Thoracic aorta (tissue), 2 donors: ENCODE measurements around the gene CYP26C1. TPM values are rescaled to one million over a fixed set of nuclear protein-coding genes. Genes with fewer than 3 reads are reported as not detected.
A peak's percentile ranks its signal among the peaks of the same experiment; 100 is the strongest.

Experiments
- ATAC-seq: fragments of 150-250 bp; one replicate; pipeline ENCODE4 v1.8.0; 2017; ENCODE audit warnings: low read depth; ENCODE audit not compliant: insufficient number of reproducible peaks, low FRiP score
- DNase-seq: peaks from one replicate; pipeline ENCODE4 v3.0.0-alpha.2; 2020; ENCODE audit warnings: low spot score
- H3K27ac ChIP-seq, 2 donors: fragments of 200-600 bp; sonication (generic); 1 replicate in 1 of 2; 2 replicates in 1 of 2; pipeline ENCODE4 v1.5.1; 2016; ENCODE audit warnings: mild to moderate bottlenecking in 2 of 2, moderate library complexity in 2 of 2
- H3K27me3 ChIP-seq: fragments of 200-600 bp; sonication (generic); replicated peaks from 2 replicates; pipeline ENCODE4 v1.6.0; 2016; ENCODE audit warnings: mild to moderate bottlenecking; ENCODE audit not compliant: insufficient read depth
- H3K36me3 ChIP-seq: fragments of 200-600 bp; sonication (generic); one replicate; pipeline ENCODE4 v1.5.1; 2016
- H3K4me1 ChIP-seq, 2 donors: fragments of 200-600 bp; sonication (generic); 1 replicate in 1 of 2; 2 replicates in 1 of 2; pipeline versions ENCODE4 v1.5.1 to v1.6.0; 2016; ENCODE audit warnings: low read depth in 2 of 2, mild to moderate bottlenecking in 1 of 2; ENCODE audit not compliant: control insufficient read depth in 1 of 2
- H3K4me3 ChIP-seq: fragments of 200-600 bp; sonication (generic); 2 replicates; pipeline ENCODE4 v1.5.1; 2016; ENCODE audit warnings: mild to moderate bottlenecking
- H3K9me3 ChIP-seq: fragments of 200-600 bp; sonication (generic); 2 replicates; pipeline ENCODE4 v1.5.1; 2016
- total RNA-seq, 2 donors: library from RNA; depleted of rRNA; stranded (reverse); fragments of >200 nt; gene quantifications; one replicate each; pipeline versions ENCODE4 v1.1.0 to v1.2.3, GENCODE V29; 2016
- TF ChIP-seq, protein P1 (sequence below): fragments of 200-600 bp; sonication (generic); IDR thresholded peaks from one replicate; pipeline ENCODE4 v1.5.1; 2019; ENCODE audit warnings: antibody characterized with exemption

The CYP26C1 gene
- total RNA-seq, 2 donors from 2014 or later, result 0.35 TPM; not detected in 1

DNA sequence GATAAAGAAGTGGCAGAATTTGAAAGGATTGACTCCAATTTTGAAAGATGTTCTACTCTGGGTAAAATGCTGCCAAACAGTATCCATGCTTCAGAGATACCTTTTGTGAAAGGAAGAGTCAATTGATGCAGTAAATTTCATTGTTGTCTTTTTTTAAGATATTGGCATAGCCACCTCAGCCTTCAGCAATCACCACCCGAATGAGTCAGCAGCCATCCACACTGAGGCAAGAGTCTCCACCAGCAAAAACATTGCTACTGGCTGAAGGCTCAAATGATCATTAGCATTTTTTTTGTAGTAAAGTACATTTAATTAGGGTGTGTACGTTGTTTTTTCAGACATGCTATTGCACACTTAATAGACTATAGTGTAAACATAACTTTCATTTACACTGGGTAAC is 31.7 kb upstream of the CYP26C1 start:
- DNase-seq (no peak), ATAC-seq (no peak)
- TF ChIP-seq, protein P1, sequence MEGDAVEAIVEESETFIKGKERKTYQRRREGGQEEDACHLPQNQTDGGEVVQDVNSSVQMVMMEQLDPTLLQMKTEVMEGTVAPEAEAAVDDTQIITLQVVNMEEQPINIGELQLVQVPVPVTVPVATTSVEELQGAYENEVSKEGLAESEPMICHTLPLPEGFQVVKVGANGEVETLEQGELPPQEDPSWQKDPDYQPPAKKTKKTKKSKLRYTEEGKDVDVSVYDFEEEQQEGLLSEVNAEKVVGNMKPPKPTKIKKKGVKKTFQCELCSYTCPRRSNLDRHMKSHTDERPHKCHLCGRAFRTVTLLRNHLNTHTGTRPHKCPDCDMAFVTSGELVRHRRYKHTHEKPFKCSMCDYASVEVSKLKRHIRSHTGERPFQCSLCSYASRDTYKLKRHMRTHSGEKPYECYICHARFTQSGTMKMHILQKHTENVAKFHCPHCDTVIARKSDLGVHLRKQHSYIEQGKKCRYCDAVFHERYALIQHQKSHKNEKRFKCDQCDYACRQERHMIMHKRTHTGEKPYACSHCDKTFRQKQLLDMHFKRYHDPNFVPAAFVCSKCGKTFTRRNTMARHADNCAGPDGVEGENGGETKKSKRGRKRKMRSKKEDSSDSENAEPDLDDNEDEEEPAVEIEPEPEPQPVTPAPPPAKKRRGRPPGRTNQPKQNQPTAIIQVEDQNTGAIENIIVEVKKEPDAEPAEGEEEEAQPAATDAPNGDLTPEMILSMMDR, result no peak
- H3K36me3 ChIP-seq, result no peaks in the 10 kb centered on the region
- peaks cover 24 to 45% of the 10 kb centered on the region in 2 donors for H3K4me1 ChIP-seq
- no peak overlapping the region for H3K4me3 ChIP-seq
- no peaks in the 10 kb centered on the region for H3K27me3 ChIP-seq
- H3K27ac ChIP-seq, result no peak overlapping the region
- no peaks in the 10 kb centered on the region for H3K9me3 ChIP-seq

DNA sequence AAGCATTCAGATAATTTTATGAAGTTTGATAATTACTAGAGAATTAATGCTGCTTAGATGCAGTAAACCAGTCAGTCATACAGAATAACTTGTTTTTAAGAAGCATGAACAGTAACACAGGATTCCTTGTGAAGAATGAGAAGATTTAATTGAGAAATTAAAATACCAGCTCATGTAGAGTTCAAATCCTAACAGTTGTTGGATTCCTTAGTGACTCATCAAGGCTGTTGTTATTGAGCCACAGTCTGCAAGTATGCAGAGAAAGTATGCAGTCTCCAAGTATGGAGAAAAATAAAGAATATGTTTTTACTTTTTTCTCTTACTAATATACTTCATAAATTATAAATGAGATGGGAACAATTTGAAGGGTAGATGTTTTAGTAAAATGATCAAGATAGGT is 30.2 kb upstream of the CYP26C1 start:
- H3K4me1 ChIP-seq, result peaks cover 27 to 45% of the 10 kb centered on the region in 2 donors
- TF ChIP-seq, protein P1, result no peak
- H3K4me3 ChIP-seq, result no peak overlapping the region
- H3K27me3 ChIP-seq, result no peaks in the 10 kb centered on the region
- no peak for DNase-seq
- no peaks in the 10 kb centered on the region for H3K9me3 ChIP-seq
- no peaks in the 10 kb centered on the region for H3K36me3 ChIP-seq
- peak; percentile 34 for ATAC-seq
- peak overlapping the region in 1 of 2 donors; percentile 50 for H3K27ac ChIP-seq

DNA sequence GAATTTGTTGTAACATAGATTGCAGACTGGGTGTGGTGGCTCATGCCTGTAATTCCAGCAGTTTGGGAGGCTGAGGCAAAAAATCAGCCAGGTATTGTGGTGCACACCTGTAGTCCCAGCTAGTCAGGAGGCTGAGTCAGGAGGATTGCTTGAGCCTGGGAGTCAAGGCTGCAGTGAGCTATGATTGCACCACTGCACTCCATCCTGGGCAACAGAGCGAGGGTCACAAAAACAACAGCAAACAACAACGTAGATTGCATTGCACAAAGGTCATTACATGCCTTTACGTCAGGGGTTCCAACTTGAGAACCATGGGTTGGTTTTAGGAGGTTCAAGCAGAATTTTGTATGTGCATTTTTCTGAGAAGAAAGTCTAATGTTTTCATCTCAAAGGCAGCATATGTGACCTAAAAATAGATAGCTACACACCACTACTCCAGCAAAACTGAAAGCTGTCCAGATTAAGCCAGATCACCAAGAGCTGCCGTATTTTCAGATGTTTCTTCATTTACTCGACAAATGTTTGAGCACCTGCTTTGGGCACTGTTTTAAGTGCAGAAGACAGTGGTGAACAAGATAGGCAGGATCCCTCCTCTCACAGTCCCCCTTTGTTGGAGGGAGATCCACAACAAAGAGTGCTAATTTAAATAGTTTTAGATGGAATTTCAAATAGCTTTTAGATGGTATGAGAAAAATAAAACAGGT is 28.3 kb upstream of the CYP26C1 start:
- DNase-seq (no peak), ATAC-seq (no peak)
- no peaks in the 10 kb centered on the region for H3K36me3 ChIP-seq
- no peaks in the 10 kb centered on the region for H3K27me3 ChIP-seq
- peak overlapping the region; percentile 41 for H3K4me3 ChIP-seq
- no peaks in the 10 kb centered on the region for H3K9me3 ChIP-seq
- H3K27ac ChIP-seq, result peak overlapping the region in 1 of 2 donors; percentile 54
- peaks cover 27 to 45% of the 10 kb centered on the region in 2 donors for H3K4me1 ChIP-seq
- TF ChIP-seq, protein P1, result no peak

DNA sequence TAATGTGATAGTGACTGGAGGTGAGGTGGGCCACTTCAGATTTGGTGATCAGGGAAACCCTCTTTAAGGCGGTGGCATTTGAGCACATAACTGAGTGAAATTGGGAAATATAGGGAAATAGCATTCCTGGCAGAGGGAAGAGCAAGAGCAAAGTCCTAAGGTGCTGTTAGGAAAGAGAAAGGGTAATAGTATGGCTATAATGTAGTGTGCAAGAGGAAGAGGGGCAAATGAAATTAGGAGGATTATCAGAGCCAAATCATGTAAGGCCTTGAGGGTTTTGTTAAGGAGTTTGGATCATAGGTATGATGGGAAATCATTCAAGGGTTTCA is 27.8 kb upstream of the CYP26C1 start:
- H3K27ac ChIP-seq, result peak overlapping the region in 1 of 2 donors; percentile 54
- peak overlapping the region; percentile 41 for H3K4me3 ChIP-seq
- TF ChIP-seq, protein P1, result no peak
- no peak for DNase-seq
- no peaks in the 10 kb centered on the region for H3K36me3 ChIP-seq
- ATAC-seq, result no peak
- peaks cover 27 to 45% of the 10 kb centered on the region in 2 donors for H3K4me1 ChIP-seq
- H3K9me3 ChIP-seq, result no peaks in the 10 kb centered on the region
- H3K27me3 ChIP-seq, result no peaks in the 10 kb centered on the region

GRCh38 chr10:93034426-93034825 is 26.2 kb upstream of the CYP26C1 start:
- Histone ChIP-seq H3K4me3 (no peak overlapping the region), H3K27me3 (no peaks in the 10 kb centered on the region), H3K27ac (no peak overlapping the region), H3K9me3 (no peaks in the 10 kb centered on the region), H3K36me3 (no peaks in the 10 kb centered on the region), H3K4me1 (peaks cover 27 to 45% of the 10 kb centered on the region in 2 donors)
- TF ChIP-seq, protein P1, result no peak
- no peak for ATAC-seq
- no peak for DNase-seq
